Stimulated activated CD8-positive, alpha-beta memory T cell treated with anti-CD3 and anti-CD28 coated beads, Interleukin-2, amount 100 ng/mL, for 48 hours (primary cell): ENCODE measurements around the gene TAF13.
"Not testable (repeated sequence)": the region's sequence is repeated elsewhere in the genome, so short reads cannot be mapped to it uniquely, and the experiment has no call there.

Experiments
- DNase-seq, 2 donors: peaks; one replicate each; pipeline ENCODE4 v3.0.0-alpha.2; 2020; ENCODE audit warnings: low read depth in 2 of 2

Gene TAF13

GRCh38 chr1:109091078-109091838 lies 15.5 kb upstream of the TAF13 start:
- no peak for DNase-seq

GRCh38 chr1:109090196-109091077 lies 14.6 kb upstream of the TAF13 start, which contains the start of gene TMEM167B:
TMEM167B (plus strand) TSS chr1:109090764; CDS start chr1:109090873, 109 bp downstream.
- DNase-seq = peak; percentile 73 to 81

GRCh38 chr1:109089242-109090015 lies 13.6 kb upstream of the TAF13 start:
- peak; percentile 36 to 39 for DNase-seq

GRCh38 chr1:109084563-109085517 lies 9.0 kb upstream of the TAF13 start:
- DNase-seq = no peak

GRCh38 chr1:109083923-109084322 lies 8.1 kb upstream of the TAF13 start:
- no peak for DNase-seq

- DNase-seq = no peak
These were observed 7.7 kb upstream of the TAF13 start for GRCh38 chr1:109083501-109083900.

GRCh38 chr1:109080441-109081082 lies 4.8 kb upstream of the TAF13 start:
- no peak for DNase-seq

GRCh38 chr1:109079240-109079622 lies 3.4 kb upstream of the TAF13 start:
- no peak for DNase-seq

- no peak for DNase-seq
These were observed 2.5 kb upstream of the TAF13 start for GRCh38 chr1:109078317-109078716.

GRCh38 chr1:109069294-109069693 lies 6.5 kb downstream of the TAF13 start:
- DNase-seq = no peak

- no peak for DNase-seq
These were observed 7.9 kb downstream of the TAF13 start for GRCh38 chr1:109067883-109068282.

GRCh38 chr1:109065137-109065536 lies 10.7 kb downstream of the TAF13 start:
- no peak for DNase-seq

- no peak for DNase-seq
These were observed 14.6 kb downstream of the TAF13 start for GRCh38 chr1:109061183-109061582.

- DNase-seq = no peak
These were observed 15.1 kb downstream of the TAF13 start for GRCh38 chr1:109060707-109061106.

GRCh38 chr1:109059026-109059425 lies 16.8 kb downstream of the TAF13 start:
- DNase-seq = no peak

- no peak for DNase-seq
These were observed 19.7 kb downstream of the TAF13 start for GRCh38 chr1:109056064-109056463.

GRCh38 chr1:109052145-109052544 lies 23.7 kb downstream of the TAF13 start:
- not testable (repeated sequence) for DNase-seq

- DNase-seq = no peak
These were observed 25.4 kb downstream of the TAF13 start for GRCh38 chr1:109050228-109050995.

GRCh38 chr1:109048335-109048734 lies 27.5 kb downstream of the TAF13 start:
- no peak for DNase-seq

GRCh38 chr1:109047339-109047738 lies 28.5 kb downstream of the TAF13 start:
- DNase-seq = no peak
